Measurements from ENCODE around the gene APBA2. TPM values are rescaled to one million over a fixed set of nuclear protein-coding genes. Genes with fewer than 3 reads are reported as not detected.

The APBA2 gene
- total and polyA plus RNA-seq, 10 of the 15 experiments (the other 5 are each of a cell fraction or from before 2014, with no cell fraction given): 0.06 to 0.26 (median 0.07) TPM; not detected in 7

- TF ChIP-seq E2F8 (IDR thresholded peaks at IDR 0.05; ENCODE audit: low read depth, partially characterized antibody) (no peak), SMAD5 (IDR thresholded peaks at IDR 0.05; ENCODE audit: low read depth) (no peak), PBX3 (IDR thresholded peaks at IDR 0.05; ENCODE audit: insufficient replicate concordance, low read depth, low read length) (no peak), EGR1 (IDR thresholded peaks at IDR 0.05; ENCODE audit: borderline replicate concordance in 1 of 2, low read depth in 2 of 2, low read length in 2 of 2) (no peak), PRDM15 (CRISPR knock-in tag; IDR thresholded peaks at IDR 0.05) (no peak), IRF3 (IDR thresholded peaks at IDR 0.05) (no peak), CHD4 (IDR thresholded peaks at IDR 0.05) (no peak), ASH2L (IDR thresholded peaks at IDR 0.05; ENCODE audit: borderline replicate concordance, low read depth) (no peak)
Measured at GRCh38 chr15:28897861-28898585, 12.2 kb downstream of the APBA2 start (continued).
